Epithelial cell of proximal tubule (primary cell): ENCODE measurements around the gene VWC2. TPM values are rescaled to one million over a fixed set of nuclear protein-coding genes. Genes with fewer than 3 reads are reported as not detected.

ENCODE experiments used
- DNase-seq: peaks from one replicate; pipeline ENCODE4 v3.0.0-alpha.2; 2011; ENCODE audit warnings: low read depth
- H3K4me3 ChIP-seq: 2 replicates; pipeline ENCODE4 v1.5.1; 2011; ENCODE audit warnings: low read depth, mild to moderate bottlenecking, low read length
- CTCF ChIP-seq: conservative IDR thresholded peaks from 2 replicates; pipeline ENCODE4 v1.5.1; 2012; ENCODE audit warnings: low read depth, mild to moderate bottlenecking, low read length
- total RNA-seq: library from RNA; depleted of rRNA; stranded (reverse); fragments of >200 nt; gene quantifications from 2 replicates; pipeline ENCODE4 v1.2.3, GENCODE V29; 2015

VWC2 gene
- total RNA-seq, 1 donor from 2014 or later = not detected

- no peak overlapping the region for H3K4me3 ChIP-seq
- TF ChIP-seq CTCF = no peak
- DNase-seq = no peak
These were observed 1.1 kb downstream of the VWC2 start for GRCh38 chr7:49774459-49775064.

- H3K4me3 ChIP-seq = peak overlapping the region; percentile 6
- no peak for TF ChIP-seq CTCF
These were observed 1.9 kb downstream of the VWC2 start for GRCh38 chr7:49775065-49775948.

DNA sequence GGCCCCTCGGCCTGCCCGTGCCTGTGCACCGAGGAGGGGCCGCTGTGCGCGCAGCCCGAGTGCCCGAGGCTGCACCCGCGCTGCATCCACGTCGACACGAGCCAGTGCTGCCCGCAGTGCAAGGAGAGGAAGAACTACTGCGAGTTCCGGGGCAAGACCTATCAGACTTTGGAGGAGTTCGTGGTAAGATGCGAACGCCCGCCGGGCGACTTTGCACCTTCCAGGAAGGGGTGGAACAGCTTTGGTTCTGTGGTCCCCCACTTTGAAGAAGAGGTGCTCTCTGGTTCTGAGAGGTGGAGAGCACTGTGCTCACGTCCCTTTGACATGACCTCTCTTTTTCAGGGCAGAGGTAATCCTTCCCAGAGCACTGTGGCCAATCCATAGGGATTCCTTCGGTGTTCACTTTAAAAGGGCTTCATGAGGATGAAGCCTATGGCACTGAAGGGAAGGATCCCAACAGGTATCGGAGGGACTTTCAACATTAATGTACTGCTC is 2.6 kb downstream of the VWC2 start:
- no peak overlapping the region for H3K4me3 ChIP-seq
- DNase-seq = no peak
- TF ChIP-seq CTCF = no peak

More at GRCh38 chr7:49775065-49775948, 1.9 kb downstream of the VWC2 start:
- DNase-seq = no peak

DNA sequence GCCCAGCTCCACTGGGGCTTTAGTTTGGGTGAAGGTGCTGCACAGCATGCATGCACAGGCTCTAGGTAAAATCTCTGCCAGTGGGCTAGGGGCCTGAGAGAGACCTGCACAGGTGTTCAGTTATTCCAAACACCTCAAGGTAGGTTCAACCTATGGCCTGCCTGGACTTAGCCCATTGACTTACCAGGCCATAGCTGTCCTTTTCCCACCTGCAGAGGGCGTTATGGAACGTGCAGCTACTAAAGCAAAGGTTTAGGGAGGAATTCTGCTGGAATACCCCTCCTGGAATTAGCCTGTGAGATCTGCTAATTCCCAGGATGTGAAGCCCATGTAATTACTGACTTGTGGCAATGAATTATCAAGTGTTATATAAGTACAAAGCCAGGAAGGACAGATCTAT is 3.6 kb downstream of the VWC2 start:
- peak; percentile 55 for TF ChIP-seq CTCF
- H3K4me3 ChIP-seq = no peak overlapping the region
- DNase-seq = no peak

DNA sequence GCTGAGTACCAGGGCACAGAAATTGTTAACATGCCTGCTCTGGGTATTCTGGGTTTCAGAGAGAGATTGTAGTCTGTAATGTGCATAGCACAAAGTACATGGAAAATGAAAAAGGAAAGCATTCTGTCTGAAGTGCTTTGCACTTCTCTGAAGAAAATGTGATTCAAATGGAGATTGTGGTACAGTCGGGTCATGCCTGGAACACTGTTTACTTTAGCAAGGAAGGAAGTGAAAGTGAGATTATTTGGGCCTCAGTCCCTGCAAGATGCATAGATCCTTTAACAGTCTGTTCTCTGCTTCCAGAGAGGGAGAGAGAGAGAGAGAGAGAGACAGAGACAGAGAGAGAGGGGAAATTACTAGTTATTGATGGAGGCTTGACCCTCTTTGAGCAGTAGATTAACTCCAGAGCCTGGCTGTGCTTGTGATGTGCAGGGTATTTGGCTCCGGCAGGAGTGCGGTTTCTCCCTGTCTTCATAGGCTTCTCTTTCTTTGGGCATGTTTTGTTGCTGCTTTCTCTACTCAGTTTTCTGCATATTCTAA is 5.4 kb downstream of the VWC2 start:
- DNase-seq = no peak
- TF ChIP-seq CTCF = no peak
- no peak overlapping the region for H3K4me3 ChIP-seq

DNA sequence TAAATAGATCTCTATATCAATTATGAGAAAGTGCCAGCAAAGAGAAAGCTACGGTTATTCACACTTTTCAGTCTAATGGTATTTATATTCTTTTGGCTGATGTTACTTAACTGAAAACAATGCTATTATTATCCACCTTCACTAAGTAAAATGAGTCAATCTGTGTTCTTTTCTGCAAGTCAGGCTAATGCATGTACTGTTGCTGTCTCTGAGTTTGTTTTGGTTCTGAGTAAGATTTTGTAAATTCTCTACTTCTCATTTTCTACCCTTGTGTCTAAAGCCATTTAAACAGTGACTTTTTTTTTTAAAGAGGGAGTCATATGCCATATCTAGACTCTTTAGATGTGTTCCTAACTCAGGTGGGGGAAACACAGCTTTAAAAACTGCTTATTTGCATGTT is 7.5 kb downstream of the VWC2 start:
- no peak for TF ChIP-seq CTCF
- H3K4me3 ChIP-seq = no peak overlapping the region
- DNase-seq = no peak
